T1000 (cell line): Measurements from ENCODE around the gene DNAJC17.

Experiments
- DNase-seq: peaks from one replicate; lab custom pipeline; 2025; ENCODE audit warnings: mixed read lengths; lab: John Stamatoyannopoulos, UW

Gene DNAJC17

GRCh38 chr15:40829115-40829514, 21.8 kb upstream of the DNAJC17 start:
- no peak for DNase-seq

DNA sequence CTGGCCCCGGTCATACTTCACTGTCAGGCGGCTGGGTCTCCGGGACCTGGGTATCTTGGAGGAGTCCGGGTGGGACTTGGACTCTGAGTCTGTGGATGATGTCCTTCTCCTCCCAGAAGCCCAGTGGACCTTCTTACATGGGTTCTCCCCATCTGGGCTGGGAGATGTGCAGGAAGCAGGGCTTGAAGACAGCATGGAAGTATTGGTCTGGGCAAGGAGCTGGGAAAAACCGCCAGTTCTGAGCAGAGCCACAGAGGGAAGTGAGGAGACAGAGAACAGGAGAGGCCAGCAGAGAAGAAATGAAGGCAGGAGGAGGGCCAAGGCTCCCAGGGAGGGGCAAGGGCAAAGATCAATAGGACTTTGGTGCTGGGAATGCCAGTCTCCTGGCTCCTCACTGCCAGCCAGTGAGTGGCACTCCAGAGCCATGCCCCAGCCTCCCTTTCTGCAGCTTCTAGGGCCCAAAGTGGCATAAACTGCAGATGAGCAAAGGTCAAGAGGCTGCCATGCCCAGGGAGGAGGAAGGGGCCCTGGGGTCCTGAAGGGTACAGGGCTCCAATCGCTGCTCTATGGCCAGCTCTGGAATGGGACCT, 21.3 kb upstream of the DNAJC17 start, which contains the start of gene PPP1R14D:
Gene PPP1R14D (minus strand): TSS at position 262 of the 590 bp plus-strand sequence. CDS start 67 bp downstream, at position 195.
- no peak for DNase-seq

DNA sequence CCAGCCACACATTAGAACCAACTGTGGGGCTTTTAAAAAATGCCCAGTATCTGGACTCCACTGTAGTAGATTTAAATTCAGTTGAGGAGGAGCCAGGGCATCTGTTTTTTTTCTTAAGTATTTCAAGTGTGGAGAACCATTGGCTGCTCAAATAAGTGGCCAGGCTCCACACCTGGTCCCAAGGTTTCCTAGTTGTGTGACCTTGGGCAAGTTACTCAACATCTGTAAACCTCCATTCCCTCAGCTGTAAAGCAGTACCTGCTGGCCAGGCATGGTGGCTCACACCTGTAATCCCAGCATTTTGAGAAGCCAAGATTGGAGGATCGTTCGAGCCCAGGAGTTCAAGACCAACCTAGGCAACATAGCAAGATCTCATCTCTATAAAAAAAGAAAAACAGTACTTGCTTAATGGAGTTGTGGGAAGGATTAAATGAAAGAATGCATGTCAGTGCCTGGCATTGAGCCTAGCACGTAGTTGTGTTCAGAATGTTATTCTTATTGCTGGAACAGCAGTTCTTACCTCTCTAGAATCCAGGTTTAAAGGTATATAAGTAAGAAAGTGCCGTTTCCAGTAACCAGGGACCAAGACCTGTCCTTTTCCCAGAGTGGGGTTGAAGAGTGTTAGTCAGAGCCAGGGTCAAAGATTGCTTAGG, 19.3 kb upstream of the DNAJC17 start:
- no peak for DNase-seq

DNA sequence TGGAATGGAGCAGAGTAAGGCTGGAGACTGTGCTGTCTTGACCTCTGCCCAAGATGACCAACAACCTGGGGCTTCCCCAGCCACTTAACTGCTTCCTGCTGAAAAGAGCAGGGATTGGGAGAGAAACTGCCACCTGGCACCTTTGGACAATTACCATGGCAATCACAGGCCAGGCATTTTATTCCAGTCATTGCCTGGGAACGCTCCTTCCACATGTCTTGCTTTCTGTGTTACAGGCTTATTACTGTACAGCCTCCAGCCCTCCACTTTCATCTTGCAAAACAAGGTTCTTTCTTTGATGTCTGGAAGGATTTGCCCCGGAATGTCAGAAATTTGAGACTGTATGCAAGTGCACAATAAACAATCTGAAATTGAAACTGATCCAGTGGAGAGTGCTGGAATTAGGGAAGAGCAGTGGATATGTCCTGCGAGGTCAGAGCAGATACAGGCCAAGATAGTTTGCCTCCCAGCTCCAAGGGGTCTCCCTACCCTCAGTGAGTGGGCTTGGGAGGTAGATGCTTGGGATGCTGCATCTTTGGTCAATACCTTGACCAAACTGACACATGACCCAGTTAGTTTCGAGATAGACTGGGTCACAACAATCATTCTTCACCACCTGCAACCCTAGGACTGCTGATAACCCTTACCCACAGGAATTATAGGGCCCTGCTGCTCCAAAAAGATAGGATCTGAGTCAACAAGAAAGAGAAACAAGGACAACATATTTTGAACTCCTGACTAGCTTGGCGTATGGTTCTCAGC, 18.6 kb upstream of the DNAJC17 start:
- no peak for DNase-seq

DNA sequence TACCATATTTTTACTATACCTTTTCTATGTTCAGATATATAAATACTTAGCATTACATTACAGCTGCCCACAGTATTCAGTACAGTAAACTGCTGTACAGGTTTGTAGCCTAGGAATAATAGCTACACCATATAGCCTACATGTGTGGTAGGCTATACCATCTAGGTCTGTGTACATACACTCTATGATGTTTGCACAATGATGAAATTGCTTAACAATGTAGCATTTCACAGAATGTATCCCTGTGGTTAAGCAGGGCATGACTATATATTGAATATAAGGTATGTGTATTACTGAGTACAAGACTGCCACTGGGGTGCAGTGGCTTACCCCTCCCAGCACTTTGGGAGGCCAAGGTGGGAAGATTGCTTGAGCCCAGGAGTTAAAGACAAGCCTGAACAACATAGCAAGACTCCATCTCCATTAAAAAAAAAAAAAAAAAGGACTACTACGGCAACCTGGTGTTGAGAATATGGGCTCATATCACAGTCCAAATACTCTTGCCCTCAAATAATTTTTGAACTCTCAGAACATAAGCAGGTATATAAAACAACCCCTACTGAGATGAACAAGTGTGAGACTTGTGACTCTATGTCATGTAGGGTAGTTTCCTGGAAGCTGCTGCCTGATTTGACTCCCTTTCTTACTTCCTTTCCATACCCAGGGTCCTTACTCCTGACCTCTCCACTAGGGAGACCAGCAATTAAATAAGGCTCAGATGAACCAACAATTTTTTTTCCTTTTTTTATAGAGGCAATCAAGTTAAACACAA, 16.5 kb upstream of the DNAJC17 start:
- DNase-seq: no peak

DNA sequence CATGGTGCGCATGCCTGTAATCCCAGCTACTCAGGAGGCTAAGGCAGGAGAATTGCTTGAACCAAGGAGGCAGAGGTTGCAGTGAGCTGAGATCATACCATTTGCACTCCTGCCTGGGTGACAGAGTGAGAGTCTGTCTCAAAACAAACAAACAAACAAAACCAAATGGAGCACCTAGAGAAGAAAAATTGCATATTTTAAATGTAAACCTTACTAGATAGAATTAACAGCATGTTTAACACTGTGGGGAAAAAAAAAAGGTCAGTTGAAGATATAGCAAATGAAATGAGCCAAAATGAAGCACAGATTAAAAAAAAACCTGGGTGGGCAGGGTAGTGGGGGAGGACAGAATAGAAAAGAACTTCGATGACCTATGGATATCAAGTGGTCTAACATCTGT, 13.9 kb upstream of the DNAJC17 start:
- DNase-seq: no peak

DNA sequence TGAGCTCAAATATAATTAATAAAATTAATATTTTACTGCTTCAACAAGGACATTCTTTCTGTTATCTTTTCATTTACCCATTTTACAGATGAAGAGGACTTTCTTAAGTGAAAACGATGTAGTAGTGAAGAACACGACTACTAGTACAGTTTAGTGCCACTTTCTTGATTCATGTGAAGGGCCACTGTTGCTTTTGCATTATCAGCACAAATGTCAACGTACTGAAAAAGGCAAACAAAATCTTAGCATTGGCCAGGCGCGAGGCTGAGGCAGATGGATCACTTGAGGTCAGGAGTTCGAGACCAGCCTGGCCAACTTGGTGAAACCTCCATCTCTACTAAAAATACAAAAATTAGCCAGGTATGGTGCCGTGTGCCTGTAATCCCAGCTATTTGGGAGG, 11.8 kb upstream of the DNAJC17 start:
- no peak for DNase-seq

DNA sequence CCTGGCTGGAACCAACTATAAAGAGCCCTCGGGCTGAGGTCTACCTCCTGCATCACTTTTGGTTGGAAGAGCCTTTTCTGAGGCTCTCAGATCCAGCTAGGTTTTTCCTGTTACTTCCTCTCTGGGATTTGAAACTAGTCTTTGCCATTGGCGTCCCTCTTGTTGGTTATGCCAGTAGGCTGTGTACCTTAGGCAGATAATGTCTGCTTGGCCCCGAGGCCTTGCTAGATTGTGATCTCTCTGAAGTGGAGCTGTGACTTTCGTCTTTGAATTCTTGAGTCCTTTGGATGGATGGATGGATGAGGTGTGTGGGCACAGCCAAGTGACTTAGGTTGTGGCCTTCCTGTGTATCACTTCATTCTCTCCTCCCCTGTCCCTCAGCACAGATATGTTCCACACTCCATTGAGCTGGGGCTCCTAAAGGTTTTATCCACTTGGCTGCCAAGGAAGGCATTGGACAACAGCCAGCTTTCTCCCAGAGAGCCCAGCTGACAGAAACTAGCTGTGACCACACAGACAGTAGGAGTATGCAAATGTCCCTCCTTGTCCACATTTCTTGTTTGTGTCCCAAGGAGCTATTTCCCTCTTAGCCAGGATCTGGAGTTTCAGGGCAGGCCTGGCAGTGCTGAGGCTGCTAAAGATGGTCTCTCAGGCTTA, 7.9 kb upstream of the DNAJC17 start:
- DNase-seq: no peak

DNA sequence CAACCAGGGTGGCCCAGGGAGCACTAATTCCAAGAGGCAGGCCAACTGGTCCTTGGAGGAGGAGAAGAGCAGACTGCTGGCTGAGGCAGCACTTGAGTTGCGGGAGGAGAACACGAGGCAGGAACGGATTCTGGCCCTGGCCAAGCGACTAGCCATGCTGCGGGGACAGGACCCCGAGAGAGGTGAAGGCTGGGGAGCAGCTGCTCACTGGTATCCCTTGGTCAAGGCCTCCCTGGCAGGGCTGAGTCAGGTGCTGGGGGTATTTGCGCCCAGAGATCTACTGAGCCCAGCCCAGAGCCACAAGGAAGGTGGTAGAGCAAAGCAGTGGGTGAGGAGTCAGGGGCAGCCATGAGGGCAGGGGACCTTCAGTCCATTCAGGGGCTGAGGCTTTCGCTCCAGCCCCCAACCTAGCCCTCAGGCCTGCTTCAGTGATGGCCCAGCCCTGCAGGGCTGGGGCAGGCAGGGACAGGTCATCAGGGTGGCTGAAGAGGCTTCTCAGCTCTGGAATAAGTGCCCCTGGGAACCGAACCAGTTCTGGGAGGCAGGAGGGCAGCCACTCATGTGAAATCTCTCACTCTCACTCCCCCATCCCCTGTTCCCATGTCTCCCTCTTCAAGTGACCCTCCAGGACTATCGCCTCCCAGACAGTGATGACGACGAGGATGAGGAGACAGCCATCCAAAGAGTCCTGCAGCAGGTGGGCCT, 5.6 kb upstream of the DNAJC17 start:
- DNase-seq: no peak

GRCh38 chr15:40808861-40809450, 1.7 kb upstream of the DNAJC17 start:
- no peak for DNase-seq

DNA sequence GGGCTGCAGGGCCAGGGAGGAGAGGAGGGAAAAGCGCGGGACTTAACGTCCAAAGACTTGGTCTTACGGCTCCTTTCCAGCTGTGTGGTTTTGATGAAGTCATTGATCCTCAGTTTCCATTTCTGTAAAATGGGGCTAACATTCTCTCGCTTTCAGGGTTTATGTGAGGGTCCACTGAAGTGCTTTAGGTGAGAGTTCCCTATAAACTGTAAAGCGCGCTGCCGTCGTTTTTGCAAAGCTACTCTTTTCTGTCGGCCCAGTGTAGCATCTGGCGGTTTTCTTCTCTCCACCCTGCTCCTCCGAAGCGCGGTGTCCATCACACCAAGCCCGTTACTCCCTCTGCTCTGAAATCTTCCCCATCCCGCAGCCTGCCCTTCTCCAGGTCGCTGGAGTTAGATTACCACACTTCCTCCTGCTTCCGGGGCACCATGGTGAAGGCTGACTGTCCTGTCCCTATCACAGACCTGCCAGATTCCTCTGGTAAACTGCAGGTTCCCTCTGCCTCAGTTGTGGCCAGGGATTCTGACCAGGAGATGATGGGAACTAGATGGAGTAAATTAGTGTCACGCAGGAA, 702 bp upstream of the DNAJC17 start:
- DNase-seq: no peak

DNA sequence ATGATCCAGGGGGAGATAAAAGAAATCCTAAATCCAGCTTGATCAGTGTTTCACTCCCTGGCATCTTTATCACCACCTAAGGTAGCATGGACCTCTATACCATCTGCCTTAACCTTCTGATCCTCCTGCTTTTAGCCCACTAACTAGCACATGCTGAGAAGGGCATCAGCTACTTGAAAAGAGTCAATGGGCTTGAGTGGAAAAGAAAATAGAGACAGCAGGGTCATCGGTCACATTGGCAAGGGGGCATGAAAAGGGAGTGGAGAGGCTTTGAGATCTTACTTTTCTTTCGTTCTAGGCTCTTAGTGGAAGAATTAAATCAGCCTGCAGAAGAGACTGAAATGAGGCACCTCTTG, 623 bp downstream of the DNAJC17 start:
- DNase-seq: no peak

- no peak for DNase-seq
Observed at GRCh38 chr15:40803688-40804087, 3.6 kb downstream of the DNAJC17 start.

DNA sequence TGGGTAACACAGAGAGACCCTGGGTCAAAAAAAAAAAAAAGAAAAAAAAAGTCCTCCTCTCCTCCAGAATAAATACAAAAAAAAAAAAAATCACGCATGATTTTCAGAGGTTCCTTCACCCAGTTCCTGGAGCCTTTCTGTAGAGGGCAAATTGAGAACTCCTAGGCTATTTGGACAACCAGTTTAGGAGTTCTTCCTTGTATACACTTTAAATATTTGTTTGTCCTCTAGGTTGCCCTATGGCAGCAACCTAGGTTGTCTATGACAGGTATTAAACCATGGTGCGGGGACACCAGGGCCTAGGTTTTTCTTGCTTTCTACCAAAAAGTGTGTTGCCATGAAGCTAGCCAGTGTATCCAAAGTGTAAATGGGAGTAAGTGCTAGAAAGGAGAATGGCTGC, 4.2 kb downstream of the DNAJC17 start:
- no peak for DNase-seq

GRCh38 chr15:40799523-40799922, 7.8 kb downstream of the DNAJC17 start:
- no peak for DNase-seq

- DNase-seq: no peak
Observed at GRCh38 chr15:40796512-40796911, 10.8 kb downstream of the DNAJC17 start.

DNA sequence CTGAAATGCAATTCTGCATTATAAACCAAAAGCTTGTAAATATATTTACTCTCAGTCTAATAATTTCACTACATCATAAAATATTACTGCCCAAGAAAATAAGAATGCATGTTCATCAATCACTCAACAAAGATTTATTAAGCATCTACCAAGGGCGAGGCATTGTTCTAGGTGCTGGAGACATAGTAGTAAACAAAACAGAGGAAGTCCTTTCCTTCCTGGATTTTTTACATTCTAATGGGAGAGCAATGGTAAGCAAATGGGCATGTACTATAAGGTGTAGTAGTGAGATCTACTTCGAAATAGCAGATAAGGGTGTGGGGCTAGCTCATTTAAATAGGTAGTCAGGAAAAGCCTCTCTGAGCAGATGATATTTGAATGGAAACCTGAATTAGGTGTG, 11.2 kb downstream of the DNAJC17 start:
- DNase-seq: no peak

DNA sequence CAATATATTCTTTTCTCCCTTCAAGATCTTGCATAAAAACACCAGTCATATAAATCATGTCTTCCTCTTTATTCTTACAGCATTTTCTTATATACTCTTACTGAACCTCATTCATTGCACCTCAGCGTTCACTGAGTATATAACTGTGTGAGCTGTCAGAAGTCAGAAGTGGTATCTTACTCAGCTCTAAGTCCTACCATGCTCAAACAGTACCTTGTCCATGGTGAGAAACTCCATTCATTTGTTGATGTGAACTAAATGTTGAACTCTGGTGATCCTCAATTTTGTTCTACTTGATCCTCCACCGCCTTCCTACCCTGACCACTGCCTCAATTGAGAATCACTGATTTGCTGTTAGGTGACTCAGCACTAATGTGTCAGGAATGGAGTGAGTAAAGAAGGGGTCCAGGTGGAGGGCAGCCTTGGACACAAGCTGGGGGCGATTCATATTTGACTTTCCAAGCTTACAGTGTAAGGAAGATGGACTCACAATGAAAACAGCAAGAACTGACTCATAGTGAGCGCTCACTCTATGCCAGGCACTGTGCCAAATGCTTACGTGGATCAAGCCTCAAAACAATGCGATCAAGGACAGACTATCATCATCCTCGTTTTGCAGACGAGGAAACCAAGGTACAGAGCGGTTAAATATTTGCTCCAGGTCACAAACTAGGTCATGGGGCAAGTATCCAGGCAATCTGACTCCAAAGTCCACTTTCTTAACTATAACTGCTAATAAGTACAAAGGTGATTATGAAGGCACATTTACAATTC, 13.9 kb downstream of the DNAJC17 start:
- DNase-seq: peak; percentile 33

- DNase-seq: no peak
Observed at GRCh38 chr15:40792394-40792793, 14.9 kb downstream of the DNAJC17 start.

DNA sequence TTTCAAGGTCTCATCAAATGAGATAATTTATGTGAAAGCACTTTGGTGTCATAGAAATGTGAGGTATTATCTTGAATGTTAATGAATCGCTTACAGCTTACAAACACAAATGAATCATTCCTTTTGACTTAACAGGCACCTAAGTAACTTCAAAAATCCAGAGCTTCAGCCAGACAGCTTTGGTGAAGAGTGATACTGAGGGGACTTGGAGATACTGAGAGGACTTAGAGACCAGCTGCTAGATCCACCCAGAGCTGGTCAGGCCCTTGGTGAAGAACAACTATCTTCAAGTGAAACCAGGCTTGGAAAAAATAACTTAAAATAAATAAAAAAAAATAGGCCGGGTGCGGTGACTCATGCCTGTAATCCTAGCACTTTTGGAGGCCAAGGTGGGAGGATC, 16.6 kb downstream of the DNAJC17 start:
- DNase-seq: no peak
